C1 segment of cervical spinal cord (tissue), 14 donors: ENCODE measurements around the gene DNMT1.
"Not testable (repeated sequence)": the region's sequence is repeated elsewhere in the genome, so short reads cannot be mapped to it uniquely, and the experiment has no call there.

Experiments used
- DNase-seq, 14 donors: peaks; one replicate each; lab custom pipeline; 2025; lab: John Stamatoyannopoulos, UW

Gene DNMT1

GRCh38 chr19:10222201-10222890 lies 27.6 kb upstream of the DNMT1 start:
- DNase-seq = peak in 3 of 14 donors; percentile 0 to 5 (median 3)

- DNase-seq = no peak
These were observed 25.9 kb upstream of the DNMT1 start for GRCh38 chr19:10220695-10221094.

GRCh38 chr19:10219678-10220077 lies 24.9 kb upstream of the DNMT1 start:
- no peak for DNase-seq

DNA sequence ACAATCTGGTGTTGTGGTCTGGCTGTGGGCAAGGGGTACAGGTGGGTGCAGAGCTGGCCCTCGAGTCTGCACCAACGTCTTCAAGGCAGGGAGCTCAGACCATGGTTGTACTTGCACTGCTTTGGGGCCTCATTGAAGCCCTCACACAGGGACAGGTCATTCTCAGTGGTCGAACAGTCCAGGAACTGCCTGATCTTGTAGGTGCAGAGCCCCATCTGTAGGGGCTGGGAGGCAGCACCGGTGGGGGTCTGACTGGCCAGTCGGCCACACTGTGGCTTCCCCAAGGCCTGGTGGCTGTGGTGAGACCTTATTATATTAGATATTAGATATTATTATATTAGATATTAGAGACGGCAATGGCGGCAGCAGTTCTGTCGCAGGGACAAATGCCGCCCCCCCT lies 22.3 kb upstream of the DNMT1 start:
- DNase-seq = no peak

DNA sequence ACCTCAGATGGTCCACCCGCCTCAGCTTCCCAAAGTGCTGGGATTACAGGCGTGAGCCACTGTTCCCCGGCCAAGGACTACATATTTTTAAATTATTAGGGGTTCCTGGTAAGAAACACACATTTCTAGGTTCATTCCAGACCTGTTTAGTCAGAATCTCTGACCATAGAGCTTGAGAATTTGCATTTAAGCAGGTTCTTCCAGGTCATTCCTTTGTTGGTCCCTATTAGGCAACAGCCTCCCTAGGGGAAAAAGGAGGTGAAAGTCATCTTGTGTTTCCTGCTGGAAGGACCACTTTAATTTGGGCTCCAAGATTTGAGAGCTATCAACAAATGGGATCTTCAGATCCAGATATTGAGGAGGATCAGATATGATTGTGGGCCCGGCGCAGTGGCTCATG lies 20.0 kb upstream of the DNMT1 start:
- no peak for DNase-seq

- DNase-seq = no peak
These were observed 16.9 kb upstream of the DNMT1 start for GRCh38 chr19:10211691-10212090.

DNA sequence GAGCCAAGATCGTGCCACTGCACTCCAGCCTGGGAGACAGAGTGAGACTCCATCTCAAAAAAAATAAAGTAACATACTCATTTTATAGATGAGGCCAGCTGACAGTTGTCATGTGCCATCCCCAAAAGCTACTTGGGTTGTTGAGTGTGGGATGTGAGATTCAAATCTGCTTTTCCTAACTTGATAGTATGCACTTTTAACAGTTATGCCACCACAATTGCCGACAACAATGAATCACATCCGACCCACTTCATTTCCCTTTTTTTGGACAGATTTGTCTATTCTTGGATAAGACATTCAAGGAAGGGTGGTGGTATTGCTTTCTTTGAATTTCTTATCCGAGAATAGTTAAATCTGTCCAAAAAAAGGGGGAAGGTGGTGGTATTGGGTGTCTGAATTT lies 16.3 kb upstream of the DNMT1 start:
- DNase-seq = no peak

- no peak for DNase-seq
These were observed 14.6 kb upstream of the DNMT1 start for GRCh38 chr19:10209315-10209714.

DNA sequence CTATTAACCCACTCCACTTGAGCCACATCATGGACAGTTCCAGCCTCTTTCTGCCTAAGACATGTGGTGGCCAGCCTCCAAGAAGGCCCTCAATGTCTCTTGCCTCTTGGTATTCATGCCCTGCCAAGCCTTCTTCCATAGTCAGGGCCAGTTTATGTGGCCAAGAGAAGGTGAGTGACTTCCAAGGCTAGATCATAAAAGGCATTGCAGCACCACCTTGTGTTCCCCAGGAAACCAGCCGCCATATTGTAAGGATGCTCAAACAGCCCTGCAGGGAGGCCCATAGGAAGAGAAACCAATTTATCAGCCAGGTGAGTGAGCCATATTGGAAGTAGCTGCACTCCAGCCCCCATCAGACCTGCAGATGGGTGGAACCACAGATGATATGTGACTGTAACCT lies 12.3 kb upstream of the DNMT1 start:
- no peak for DNase-seq

DNA sequence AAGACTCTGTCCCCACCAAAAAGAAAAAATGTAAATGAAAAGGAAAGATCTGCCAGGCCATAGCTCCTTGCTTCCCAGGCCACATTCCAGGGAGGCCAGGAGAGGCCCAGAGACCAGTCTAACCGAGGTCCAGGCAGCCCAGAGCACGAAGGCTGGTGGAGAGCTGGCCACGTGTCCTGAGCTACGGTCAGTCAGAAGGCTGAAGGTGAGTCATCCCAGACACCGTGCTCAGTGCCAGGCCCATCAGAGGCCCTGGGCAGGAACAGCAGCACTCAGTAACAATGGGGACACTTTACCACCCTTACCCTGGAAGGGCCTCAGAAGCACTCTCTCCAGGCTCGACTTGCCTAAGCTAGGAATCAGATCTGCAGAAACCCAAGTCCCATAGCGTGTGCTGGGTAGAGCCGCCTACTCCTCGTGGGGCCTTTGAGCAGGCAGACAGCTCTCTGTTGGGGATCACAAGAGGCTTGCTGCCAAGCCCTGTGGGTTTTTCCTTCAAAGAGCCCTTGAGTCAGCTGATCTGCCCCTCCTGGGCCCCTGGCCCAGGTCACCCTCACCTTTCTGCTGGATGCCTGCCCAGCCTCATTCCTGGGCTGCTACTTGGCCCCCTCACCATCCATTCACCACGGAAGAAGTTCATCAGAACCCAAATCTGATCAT lies 11.6 kb upstream of the DNMT1 start:
- no peak for DNase-seq

- DNase-seq = no peak
These were observed 10.9 kb upstream of the DNMT1 start for GRCh38 chr19:10205636-10206035.

- DNase-seq = no peak
These were observed 8.9 kb upstream of the DNMT1 start for GRCh38 chr19:10203686-10204085.

- DNase-seq = no peak
These were observed 6.4 kb upstream of the DNMT1 start for GRCh38 chr19:10201176-10201575.

- DNase-seq = not testable (repeated sequence)
These were observed 5.3 kb upstream of the DNMT1 start for GRCh38 chr19:10200101-10200500.

DNA sequence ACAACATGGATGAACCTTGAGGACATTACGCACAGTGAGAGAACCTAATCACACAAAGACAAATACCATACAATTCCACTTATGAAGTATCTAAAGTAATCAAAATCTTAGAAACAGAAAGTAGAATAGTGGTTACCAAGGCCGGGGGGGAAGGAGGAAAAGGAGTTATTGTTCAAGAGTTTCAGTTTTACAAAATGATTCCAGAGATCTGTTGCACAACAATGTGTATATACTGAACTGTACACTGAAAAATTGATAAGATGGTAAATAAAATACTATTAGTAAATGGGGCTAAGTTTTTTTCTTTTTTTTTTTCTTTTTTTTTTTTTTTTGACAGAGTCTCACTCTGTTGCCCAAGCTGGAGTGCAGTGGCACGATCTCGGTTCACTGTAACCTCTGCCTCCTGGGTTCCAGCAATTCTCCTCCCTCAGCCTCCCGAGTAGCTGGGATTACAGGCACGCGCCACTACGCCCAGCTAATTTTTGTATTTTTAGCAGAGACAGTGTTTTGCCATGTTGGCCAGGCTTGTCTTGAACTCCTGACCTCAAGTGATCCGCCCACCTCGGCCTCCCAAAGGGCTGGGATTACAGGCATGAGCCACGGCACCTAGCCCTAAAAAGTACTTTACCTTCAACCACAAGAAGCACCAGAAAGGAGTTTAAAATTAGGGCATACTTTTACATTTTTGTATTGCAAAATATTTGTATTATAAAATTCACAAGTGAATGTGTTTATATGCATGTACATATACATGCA lies 4.3 kb upstream of the DNMT1 start:
- DNase-seq = not testable (repeated sequence)

GRCh38 chr19:10195199-10195519 lies 406 bp upstream of the DNMT1 start:
- DNase-seq = no peak

GRCh38 chr19:10193790-10194499 lies 808 bp downstream of the DNMT1 start:
- peak in 3 of 14 donors; percentile 30 to 40 (median 38) for DNase-seq

GRCh38 chr19:10192922-10193321 lies 1.8 kb downstream of the DNMT1 start:
- DNase-seq = no peak

GRCh38 chr19:10191347-10191746 lies 3.4 kb downstream of the DNMT1 start:
- peak in 3 of 14 donors; percentile 0 to 33 (median 3) for DNase-seq

DNA sequence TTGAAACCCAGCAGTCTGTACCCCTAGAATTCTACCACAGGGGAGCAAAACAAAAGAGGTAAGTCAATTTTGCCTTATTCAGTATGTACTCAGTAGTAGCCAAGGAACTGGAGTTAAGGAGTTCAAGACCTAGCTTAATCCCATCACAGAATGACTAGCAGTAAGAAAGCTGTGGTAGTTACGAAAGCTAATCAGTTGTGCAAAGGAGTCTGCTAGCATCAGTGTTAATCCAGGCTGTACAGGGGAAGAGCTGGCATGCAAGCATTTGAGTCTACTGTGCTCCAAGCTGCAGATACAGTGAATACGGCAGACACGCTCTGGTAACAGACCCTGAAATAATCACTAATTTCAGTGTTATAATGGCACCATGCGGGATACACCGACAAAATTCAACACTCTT lies 4.7 kb downstream of the DNMT1 start:
- no peak for DNase-seq

DNA sequence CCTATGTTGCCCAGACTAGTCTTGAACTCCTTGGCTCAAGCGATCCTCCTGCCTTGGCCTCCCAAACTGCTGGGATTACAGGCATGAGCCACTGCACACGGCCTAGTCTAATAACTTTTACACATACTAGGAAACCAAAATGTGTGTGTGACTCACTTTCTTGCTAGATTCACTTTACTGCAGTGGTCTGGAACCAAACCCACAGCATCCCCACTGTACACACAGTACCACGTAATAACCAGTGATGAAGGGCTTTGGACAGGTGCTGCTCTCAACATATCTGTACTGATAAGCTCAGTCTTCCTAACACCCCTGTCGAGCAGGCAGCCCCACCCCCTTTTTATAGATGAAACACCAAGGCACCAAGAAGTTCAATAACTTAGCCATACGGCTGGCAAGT lies 5.1 kb downstream of the DNMT1 start:
- no peak for DNase-seq

DNA sequence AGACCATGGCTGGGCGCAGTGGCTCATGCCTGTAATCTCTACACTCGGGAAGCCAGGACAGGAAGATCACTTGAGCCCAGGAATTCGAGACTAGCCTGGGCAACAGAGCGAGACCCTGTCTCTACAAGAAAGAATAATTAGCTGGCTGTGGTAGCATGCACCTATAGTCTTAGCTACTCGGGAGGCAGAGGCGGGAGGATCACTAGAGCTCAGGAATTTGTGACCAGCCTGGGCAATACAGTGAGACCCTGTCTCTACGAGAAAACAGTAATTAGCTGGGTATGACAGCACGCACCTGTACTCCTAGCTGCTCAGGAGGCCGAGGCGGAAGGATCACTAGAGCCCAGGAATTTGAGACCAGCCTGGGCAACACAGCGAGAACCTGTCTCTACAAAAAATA lies 7.4 kb downstream of the DNMT1 start:
- no peak for DNase-seq
